Stimulated activated CD8-positive, alpha-beta memory T cell treated with anti-CD3 and anti-CD28 coated beads, Interleukin-15, amount 100 ng/mL, for 48 hours (primary cell): ENCODE data around the gene CDK5R1.
"Not testable (repeated sequence)": the region's sequence is repeated elsewhere in the genome, so short reads cannot be mapped to it uniquely, and the experiment has no call there.

ENCODE experiments used
- DNase-seq, 2 donors: peaks; one replicate each; pipeline ENCODE4 v3.0.0-alpha.2; 2020; ENCODE audit warnings: low read depth in 2 of 2

CDK5R1 gene

DNA sequence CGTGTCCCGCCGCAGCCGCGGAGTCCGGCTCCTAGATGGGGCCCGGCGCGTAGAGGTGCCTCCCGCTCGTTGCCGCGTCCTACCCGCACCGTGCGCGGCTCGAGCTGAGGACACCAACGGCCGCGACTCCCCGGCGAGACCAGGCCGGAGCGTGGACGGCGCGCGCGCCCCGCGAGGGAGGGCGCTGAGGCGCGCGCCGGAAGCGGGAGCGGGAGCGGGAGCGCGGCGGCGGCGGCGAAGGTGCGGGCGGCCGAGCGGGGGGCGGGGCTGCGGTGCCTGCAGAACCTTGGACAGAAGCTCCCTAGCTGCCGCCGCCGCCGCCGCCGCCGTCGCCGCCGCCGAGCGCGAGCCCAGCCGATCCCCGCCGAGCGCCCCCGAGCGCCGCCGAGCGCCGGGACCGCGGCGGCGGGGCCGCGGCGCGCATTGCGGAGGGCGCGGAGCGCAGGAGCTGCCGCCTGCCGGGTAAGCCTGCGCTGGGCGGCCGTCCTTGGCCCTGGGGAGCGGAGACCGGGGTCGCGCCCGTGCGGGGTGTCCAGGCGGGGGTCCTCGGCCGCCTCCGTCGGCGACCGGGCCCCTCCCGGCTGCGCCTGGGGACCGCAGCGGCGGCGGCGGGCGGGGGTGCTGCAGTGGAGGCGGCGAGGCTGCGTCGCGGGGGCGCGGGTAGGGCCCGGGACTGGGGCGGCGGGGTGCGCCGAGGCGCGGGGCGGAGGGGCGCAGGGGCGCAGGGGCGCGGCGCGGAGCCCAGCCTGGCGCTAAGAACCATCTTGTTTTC lies at the start of gene CDK5R1:
CDK5R1 (plus strand) TSS at position 293 of the 772 bp plus-strand sequence. CDS start 628 bp downstream, outside the sequence.
- DNase-seq = peak; percentile 58 to 68

DNA sequence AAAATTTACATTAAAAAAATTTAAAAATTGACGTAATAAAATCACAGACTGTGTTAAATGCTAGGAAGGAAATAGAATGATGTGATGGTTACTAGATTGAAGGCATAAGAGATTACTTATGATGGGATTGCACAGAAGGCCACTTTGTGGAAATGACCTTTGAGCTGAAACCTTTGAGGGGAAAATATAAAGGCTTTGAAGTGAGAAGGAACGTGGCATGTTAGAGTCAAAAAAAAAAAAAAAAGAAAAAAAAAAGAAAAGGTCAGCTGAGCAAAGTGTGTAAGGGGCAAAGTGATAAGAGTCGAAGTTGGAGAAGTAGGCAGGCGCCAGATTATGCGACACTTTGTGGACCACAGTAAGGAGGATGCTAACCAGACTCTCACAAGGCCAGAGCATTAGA lies 46.1 kb upstream of the CDK5R1 start:
- no peak for DNase-seq

DNA sequence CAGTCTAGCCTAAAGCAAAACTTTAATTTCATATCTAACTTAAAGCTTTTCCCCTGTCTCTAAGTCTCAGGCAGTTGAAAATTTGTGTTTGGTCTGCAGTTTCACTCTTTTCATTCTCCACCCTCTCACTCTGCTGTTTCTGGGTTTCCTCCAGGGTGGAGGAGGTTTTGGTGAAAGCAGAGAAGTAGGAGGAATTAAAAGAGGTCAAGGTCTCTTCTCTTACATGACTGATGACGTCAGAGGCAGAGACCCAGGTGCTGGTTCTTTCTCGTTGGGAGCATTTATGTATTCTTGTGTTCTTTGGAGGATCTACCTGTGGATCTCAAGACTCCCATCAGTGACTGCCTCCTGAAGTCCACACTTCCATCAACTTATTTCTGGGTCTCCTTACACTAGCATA lies 44.9 kb upstream of the CDK5R1 start:
- no peak for DNase-seq

DNA sequence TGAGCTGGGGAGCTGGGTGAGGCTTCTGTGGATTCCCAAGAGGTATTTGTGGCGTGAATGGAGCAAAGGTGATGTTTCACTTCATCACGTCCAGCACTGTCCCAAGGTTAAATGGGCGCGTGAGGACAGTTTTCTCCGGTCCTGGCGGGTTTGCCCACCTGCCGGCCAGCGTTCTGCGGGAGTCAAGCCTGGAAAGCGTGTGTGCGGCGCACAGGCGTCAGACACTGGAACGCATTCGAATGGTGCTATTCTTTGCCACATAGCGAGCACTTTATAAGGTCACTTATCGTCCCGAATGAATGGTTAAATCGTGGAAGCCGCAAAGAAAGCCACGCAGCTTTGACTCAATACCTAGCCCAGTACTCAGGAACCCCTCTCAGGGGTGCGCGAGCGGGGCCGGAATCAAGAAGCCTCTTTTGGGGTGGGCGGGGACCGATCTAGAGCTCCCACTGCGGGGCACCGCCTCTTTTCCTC lies 42.9 kb upstream of the CDK5R1 start:
- no peak for DNase-seq

DNA sequence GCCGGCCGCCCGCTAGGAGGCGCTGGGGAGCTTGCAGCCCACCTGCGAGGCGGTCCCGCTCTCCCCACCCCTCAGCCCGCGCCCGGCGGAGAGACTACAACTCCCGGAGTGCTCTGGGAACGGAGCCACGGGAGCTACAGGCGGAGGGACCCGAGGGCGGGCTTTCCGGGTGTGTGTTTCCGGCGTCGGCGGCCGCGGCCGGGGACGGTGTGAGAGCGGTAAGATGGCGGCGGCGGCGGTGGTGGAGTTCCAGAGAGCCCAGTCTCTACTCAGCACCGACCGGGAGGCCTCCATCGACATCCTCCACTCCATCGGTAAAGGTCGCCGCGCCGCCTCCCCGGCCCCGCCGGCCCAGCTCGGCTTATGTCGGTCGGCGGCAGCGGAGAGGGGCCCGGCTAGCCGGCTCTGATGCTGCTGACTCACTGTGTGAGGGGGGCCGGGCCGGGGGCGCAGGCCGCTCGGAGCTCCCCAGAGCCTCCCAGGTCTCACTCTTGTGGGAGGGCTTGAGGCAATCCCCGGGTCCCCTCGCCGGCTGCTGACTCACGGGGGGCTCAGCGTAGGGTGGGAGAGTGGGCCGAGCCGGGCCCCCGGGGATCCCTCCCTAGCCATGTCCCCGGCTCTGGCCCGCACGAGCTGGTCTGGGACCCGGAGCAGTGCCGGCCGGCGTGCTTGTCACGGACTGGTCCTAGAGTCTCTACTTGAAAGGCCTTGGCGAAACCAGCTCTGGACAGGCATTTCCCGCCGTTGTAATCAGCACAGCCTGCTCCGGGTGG lies 42.3 kb upstream of the CDK5R1 start, which contains the start of gene PSMD11:
PSMD11 (plus strand) TSS at position 210 of the 773 bp plus-strand sequence; CDS start at position 224, 14 bp downstream.
- DNase-seq = peak; percentile 98 to 99

DNA sequence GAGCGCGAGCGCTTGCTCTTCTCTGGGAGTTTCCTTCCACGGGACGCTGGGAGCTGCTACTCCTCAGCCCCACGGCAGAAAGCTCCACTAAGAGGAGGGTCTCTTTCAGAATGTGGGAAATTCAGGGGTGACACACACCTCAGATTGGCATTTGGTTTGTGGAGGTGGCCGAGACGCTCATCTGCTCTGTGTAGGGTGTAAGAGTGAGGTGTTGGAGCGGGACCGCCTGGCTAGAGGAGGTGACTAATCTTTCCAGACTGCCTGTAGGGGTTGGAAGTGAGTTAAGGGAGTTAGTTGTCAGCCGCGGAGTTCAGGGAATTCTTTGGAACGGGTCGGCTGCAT lies 41.7 kb upstream of the CDK5R1 start:
- DNase-seq = peak in 1 of 2 donors; percentile 23

DNA sequence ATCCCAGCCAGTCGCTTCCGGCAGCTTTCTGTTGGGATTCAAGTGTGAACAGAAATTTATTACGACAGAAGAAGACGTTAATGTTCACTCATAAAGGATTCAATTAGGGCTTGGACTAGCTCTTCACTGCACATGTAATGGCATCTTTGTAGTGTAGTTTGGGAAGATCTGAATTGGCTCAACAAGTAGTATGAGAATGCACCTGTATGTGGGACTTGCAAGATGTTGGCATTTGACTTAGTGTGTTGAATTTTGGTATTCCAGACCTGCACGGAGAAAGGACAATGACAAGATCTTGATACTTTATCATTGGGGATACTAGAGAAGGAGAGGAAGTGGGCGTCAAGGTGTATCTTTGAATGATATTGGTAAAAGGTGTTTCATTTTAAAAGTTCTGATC lies 41.3 kb upstream of the CDK5R1 start:
- no peak for DNase-seq

DNA sequence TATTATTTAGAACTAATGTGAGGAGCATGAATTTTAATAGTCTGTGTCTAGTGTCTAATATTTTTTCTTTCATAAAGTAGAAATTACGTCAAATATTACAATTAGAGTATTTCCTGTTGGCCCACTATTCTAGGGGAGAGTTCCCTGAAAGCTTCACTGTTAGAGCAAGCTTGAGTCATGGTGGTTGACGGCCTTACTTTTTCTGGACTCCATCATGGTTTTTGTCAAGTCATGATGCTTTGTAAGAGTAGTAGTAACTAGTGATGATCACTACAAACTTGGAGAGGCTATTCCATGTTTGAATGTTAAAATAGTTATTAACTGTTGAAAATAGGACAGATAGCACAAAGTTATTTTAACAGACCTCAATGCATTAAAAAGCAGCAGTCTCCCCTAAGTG lies 40.8 kb upstream of the CDK5R1 start:
- DNase-seq = no peak

DNA sequence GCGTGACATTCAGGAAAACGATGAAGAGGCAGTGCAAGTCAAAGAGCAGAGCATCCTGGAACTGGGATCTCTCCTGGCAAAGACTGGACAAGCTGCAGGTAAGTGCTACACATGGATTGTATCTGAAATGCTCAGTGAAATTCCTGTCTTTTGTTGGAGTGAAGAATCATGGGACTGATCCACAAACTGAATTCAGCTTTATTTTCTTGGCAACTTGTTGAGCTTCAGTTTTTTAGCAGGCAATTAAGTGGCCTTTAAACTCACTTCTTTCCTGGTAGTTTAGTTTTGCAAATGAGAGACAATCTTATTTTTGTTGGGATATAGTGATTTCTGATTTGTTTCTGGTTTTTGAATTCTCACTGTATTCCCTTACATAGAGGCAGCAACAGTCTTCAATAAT lies 39.8 kb upstream of the CDK5R1 start:
- no peak for DNase-seq

DNA sequence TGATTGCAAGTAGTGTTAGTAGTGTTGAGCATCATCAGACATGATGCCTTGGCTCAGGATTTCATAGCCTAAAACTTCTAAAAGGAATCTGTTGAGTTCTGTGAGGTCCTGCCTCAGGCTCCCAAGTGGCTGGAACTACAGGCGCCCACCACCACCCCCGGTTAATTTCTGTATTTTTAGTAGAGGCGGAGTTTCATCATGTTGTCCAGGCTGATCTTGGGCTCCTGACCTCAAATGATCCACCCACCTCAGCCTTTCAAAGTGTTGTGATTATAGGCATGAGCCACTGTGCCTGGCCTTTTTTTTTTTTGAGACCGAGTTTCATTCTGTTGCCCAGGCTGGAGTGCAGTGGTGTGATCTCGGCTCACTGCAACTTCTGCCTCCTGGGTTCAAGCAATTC lies 36.8 kb upstream of the CDK5R1 start:
- no peak for DNase-seq

DNA sequence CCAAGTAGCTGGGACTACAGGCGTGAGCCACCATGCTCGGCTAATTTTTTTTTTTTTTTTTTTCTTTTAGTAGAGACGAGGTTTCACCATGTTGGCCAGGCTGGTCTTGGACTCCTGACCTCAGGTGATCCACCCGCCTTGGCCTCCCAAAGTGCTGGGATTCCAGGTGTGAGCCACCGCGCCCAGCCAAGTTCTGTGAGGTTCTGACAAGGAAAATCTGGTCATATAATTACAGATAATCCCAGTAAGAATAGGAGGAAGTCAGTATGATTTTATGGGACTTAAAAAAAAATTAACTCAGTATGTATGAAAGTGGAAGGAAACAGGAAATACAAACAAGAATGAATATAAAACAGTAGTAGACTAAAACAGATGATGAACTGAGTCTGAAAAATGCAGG lies 36.4 kb upstream of the CDK5R1 start:
- DNase-seq = not testable (repeated sequence)

DNA sequence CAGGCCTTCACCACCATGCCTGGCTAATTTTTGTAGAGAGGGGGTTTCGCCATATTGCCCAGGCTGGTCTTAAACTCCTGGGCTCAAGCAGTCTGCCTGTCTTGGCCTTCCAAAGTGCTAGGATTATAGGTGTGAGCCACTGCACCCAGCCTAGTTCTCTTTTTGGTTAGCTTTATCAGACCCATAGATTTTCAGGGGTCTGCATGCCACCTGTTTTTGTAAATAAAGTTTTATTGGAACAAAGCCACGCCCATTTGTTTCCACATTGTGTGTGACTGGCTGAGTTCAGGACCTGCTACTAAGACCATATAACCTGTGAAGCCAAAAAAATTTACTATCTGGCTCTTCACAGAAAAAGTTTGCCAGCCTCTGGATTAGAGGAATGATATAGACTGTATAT lies 34.9 kb upstream of the CDK5R1 start:
- DNase-seq = no peak

DNA sequence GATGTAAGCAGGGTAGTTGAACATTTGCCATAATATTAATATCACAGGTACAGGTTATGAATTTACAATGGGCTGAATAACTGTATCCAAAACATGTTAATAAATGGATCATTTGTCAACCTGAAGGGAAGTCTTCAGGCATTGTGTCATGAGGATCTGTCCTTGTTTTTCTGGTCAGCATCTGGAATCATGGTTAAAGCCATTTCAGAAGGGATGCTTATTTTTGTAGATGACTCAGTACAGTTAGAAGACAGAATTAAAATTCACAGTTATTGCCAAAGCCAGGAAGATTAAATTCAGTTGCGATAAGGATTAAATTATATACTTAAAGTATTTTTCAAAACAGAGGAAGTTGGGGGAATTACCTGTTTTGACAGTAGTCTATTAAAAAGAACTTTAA lies 34.5 kb upstream of the CDK5R1 start:
- no peak for DNase-seq

DNA sequence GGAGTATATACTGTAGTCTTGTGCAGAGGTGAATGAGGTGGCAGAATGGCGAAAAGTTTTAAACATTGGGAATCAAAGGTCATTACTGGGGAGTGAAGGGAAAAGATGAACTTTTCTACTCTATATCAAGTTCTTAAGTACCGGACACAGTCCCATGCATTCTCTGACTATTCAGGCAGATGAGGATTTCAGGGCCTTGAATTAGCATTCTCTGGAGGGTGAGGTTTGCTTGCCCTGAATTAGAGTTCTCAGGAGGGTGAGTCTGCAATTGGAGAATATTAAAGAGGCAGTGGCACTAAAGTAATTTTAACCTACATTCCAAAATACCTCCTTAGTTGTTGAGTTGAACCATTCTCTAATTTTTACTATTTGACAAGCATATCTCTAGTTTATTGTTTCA lies 33.4 kb upstream of the CDK5R1 start:
- no peak for DNase-seq

DNA sequence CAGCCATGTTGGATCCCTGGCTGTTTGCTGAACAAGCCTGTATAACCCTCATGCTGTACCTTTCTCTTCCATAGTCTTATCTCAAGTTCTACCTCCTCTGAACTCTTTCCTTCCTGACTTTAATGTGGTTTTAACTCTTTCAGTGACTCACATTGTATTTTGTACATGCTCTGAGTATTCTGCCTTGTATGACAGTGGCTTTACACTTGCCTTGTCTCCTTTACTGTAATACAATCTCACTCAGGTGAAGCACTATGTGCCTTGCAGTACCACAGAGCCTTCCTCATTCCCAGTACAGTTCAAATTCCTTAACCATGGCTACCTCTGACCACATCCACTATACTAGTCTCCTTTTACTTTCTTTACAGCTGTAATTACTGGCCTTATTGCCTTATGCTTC lies 28.4 kb upstream of the CDK5R1 start:
- no peak for DNase-seq

DNA sequence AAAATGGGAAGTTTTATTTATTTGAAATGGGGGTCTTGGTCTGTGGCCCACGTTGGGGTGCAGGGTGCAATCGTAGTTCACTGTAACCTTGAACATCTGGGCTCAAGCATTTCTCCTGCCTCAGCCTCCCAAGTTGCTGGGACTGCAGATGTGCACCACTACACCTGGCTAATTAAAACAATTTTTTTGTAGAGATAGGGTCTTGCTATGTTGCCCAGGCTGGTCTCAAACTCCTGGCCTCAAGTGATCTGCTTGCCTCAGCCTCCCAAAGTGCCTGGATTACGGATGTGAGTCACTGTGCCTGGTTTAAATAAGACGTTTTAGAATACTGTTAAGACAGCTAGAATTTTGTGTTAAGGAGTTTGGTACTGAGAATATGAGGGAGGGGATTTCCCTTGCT lies 26.7 kb upstream of the CDK5R1 start:
- DNase-seq = no peak

DNA sequence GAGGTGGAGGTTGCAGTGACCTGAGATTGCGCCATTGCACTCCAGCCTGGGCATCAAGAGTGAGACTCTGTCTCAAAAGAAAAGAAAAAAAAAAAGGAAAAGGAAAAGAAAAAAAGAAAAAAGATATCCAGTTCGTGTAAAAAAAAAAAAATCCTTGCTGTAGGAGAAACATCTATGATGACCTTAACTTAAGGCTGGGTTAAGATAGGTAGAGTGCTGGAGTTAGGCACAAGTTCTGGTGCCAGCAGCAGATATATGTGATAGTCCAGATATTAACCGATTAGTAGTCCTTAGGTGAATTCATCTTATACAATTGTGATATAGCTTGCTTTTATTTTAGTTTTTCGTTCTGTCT lies 25.3 kb upstream of the CDK5R1 start:
- DNase-seq = no peak

DNA sequence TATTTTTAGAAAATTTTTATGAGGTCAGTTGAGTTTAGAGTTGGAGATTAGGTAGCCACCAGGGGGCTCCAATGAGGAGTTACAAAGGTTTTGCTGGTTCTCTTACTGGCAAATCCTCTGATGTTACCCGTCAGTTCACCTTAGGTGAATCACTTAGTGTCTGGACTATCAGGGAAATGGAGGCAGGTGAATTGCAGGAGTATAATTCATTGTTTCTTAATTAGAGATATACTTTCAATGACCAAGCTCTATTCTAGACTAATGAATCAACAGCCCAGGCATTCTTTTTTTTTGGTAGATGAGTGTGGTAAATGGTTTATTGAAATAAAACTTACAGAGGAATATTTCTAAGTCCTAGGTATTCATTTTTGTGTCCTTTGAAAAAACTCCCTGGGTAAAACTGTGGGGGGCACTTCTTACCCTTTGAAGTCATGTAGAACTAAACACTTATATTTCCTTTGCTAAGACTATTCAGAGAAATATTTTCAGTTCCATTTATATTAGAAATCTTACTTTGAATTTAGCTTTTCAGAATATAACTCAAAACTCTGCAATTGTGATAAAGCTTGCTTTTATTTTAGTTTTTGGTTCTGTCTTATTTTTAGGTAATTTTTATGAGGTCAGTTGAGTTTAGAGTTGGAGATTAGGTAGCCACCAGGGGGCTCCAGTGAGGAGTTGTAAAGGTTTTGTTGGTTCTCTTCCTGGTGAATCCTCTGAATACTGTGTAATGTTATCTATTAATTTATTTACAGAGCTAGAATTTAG lies 24.8 kb upstream of the CDK5R1 start:
- peak in 1 of 2 donors; percentile 17 for DNase-seq

DNA sequence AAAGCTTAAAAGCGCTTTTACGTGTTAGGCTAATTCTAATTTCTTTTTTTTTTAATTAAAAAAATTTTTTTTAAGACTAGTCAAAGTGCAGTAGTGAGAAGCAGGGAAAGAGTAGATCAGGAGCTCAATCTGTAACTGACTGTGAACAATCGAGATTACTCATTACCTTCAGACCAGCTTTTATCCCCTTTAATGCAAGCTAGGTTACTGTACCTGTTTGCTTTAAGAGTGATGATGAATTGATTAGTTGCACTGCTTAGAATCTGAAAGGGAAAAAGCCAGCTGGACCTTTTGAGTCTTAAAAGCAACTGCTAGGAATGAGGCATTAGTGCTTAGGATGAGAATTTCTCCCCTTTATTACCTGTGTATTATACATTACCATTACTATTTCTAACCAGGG lies 23.5 kb upstream of the CDK5R1 start:
- DNase-seq = no peak

DNA sequence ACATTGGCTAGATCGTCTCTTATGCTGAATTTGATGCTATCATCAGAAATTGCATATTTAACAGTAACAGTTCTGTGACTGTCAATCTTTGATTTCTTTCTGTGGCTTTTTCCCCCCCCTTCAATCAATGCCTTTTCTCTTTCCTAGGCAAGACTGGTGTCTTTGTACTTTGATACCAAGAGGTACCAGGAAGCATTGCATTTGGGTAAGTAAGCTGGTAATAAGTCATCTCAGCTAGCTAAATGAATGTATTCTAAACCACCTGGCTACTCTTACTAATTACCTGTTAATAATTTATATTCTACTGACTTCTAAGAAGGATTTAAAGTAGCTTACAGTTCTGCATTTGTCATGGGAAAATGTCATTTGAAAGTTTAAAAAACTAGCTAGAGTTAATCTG lies 22.4 kb upstream of the CDK5R1 start:
- DNase-seq = no peak

DNA sequence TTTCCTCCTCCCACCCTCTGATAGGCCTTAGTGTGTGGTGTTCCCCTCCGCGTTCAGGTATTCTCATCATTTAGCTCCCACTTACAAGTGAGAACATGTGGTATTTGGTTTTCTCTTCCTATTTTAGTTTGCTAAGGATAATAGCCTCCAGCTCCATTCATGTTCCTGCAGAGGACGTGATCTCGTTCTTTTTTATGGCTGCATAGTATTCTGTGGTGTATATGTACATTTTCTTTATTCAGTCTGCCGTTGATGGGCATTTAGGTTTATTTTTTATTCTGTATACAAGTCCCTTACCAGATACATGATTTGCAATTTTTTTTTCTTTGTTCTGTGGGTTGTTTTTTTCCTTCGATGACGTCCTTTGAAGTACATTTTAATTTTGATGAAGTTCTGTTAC lies 18.8 kb upstream of the CDK5R1 start:
- no peak for DNase-seq

DNA sequence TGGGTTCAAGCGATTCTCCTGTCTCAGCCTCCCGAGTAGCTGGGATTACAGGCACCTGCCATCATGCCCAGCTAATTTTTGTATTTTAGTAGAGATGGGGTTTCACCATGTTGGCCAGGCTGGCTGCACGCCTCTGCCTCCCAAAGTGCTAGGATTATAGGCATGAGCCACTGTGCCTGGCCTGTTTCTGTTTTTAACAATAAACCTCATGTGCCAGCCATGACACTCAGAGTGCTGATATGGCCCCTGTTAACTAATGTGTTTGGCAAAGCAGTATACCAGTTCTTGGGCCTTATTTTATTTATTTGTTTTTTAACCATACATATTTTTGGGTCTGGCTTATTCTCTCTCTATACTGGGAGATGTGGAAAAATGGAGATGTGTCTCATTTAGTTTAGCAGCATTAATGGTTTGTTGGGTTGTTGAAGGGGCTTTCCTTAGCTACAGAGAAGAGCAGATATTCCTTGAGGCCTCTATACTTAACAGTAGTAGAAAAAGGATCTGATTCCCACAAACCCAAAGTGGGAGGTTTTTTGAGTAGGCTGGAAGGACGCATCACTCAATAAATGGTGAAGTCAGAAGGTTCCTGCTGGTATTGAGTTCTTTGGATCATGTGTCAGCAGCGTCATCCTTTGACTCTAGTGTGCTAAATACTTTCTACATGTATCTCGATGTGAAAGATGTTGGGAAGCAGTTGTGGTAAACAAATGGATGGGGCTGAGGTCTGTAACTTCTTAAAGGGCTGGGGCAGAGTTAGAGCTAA lies 16.2 kb upstream of the CDK5R1 start:
- DNase-seq = no peak
